A549 treated with AZD9567 at 1 μM for 4 hours (cell line): ENCODE data around the gene SKOR1. TPM values are rescaled to one million over a fixed set of nuclear protein-coding genes. Genes with fewer than 3 reads are reported as not detected.

ENCODE experiments used
- total RNA-seq: library from RNA; stranded (reverse); fragments of 200-300 nt; extraction: Qiagen RNA extraction; gene quantifications from 5 replicates; pipeline ENCODE4 v1.2.3, GENCODE V29; 2022; ENCODE audit not compliant: insufficient read depth

The SKOR1 gene, protein sequence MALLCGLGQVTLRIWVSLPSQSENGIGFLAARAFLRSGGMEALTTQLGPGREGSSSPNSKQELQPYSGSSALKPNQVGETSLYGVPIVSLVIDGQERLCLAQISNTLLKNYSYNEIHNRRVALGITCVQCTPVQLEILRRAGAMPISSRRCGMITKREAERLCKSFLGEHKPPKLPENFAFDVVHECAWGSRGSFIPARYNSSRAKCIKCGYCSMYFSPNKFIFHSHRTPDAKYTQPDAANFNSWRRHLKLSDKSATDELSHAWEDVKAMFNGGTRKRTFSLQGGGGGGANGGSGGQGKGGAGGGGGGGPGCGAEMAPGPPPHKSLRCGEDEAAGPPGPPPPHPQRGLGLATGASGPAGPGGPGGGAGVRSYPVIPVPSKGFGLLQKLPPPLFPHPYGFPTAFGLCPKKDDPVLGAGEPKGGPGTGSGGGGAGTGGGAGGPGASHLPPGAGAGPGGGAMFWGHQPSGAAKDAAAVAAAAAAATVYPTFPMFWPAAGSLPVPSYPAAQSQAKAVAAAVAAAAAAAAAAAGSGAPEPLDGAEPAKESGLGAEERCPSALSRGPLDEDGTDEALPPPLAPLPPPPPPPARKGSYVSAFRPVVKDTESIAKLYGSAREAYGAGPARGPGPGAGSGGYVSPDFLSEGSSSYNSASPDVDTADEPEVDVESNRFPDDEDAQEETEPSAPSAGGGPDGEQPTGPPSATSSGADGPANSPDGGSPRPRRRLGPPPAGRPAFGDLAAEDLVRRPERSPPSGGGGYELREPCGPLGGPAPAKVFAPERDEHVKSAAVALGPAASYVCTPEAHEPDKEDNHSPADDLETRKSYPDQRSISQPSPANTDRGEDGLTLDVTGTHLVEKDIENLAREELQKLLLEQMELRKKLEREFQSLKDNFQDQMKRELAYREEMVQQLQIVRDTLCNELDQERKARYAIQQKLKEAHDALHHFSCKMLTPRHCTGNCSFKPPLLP
- total RNA-seq: 0.02 to 0.07 TPM (median 0.06 TPM) in 4 of 5 replicates, not detected in the other

DNA sequence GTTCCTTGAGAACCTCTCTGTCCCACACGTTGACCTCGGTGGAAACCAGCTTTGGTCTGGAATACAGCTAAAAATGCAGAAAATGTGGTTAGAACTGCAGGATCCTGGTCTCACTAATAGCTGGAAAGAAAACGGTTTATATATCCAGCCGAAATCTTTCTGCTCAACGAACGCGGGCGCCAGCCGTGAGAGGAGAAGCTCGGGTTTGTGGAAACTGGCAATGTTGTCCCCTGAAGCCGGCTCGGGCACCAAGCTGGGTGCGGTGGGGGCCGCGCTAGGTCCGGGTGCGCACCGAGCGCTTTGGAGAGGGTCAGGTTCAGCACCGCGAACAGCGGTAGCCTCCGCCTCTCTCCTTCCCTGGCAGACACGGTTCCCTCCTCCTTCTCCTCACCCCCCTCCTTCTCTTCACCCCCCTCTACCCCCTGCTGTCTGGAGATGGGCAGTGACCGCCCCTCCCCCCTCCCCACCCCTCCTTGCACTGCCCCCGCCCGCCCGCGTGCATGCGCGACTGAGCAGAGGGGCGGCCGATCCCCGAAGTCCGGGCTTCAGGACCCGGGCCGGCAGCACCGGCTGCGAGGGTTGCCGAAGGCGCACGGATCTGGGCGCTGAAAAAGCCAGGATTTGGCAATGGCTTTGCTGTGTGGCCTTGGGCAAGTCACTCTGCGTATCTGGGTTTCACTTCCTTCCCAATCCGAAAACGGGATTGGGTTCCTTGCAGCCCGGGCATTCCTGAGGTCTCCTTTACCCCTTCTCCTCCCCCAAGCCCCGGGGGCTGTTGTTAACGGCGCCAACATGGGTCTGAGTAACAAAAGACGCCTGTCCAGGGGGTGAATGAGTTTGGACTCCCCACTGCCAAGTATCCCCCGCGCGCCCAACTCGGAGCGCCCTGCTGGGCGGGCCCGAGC is at the start of gene SKOR1:
Gene SKOR1, plus strand, starts transcription at position 534 of the 905 bp plus-strand sequence. Its CDS starts 94 bp downstream, at position 628.

DNA sequence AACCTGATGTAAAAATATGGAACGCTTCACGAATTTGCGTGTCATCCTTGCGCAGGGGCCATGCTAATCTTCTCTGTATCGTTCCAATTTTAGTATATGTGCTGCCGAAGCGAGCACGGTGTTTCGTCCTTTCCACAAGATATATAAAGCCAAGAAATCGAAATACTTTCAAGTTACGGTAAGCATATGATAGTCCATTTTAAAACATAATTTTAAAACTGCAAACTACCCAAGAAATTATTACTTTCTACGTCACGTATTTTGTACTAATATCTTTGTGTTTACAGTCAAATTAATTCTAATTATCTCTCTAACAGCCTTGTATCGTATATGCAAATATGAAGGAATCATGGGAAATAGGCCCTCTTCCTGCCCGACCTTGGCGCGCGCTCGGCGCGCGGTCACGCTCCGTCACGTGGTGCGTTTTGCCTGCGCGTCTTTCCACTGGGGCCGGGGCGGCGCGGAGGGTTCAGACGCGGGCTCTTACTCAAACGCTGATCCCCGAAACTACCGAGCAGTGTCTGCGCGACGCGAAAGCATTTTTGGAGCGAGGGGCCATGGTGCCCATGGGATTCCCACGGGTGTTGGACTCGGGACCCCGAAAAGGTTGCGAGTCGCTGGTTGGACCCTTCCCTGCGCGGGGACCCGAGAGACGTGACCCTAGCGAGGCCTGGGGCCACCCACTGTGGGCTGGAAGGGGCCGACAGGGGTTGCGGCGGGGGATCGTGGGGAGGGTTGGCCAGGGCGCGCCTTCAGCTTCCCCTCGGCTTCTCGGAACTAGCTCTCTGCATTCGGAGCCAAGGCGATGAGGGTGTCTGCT is 14.8 kb downstream of the SKOR1 start, which contains the start of gene RNU6-1:
Gene RNU6-1, minus strand, starts transcription at position 117 of the 820 bp plus-strand sequence.

Other genes with a start within 250 kb of the SKOR1 start
- gene RNU6-1, start 14.5 kb downstream of the SKOR1 start, total RNA-seq: not detected in 5 replicates
- 18.6 to 61.8 TPM (median 22.0 TPM) in 5 replicates for gene PIAS1, start 228.8 kb downstream of the SKOR1 start, total RNA-seq